Amygdala (tissue), 56 donors: ENCODE results near the gene TMIGD2.
A peak's percentile ranks its signal among the peaks of the same experiment; 100 is the strongest.
"Not testable (repeated sequence)": the region's sequence is repeated elsewhere in the genome, so short reads cannot be mapped to it uniquely, and the experiment has no call there.

ENCODE experiments used
- DNase-seq, 56 donors: peaks; one replicate each; lab custom pipeline; 2025; lab: John Stamatoyannopoulos, UW

Gene TMIGD2, protein sequence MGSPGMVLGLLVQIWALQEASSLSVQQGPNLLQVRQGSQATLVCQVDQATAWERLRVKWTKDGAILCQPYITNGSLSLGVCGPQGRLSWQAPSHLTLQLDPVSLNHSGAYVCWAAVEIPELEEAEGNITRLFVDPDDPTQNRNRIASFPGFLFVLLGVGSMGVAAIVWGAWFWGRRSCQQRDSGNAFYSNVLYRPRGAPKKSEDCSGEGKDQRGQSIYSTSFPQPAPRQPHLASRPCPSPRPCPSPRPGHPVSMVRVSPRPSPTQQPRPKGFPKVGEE

DNA sequence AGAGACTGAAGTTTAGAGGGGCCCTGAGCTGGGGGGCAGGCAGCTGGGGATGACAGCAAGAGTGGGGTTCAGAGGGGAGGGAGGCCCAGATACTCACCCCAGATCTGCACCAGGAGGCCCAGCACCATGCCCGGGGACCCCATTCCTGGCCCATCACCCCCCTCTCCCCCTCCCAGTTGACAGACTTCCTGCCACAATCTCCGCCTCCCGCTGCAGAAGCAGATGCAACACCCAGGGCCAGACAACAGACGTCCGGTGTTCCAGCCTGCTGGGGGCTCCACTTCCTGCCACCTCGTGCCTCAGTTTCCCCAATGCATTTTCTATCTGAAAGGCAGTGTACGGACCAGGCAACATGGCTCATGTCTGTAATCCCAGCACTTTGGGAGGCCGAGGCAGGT, at the start of gene TMIGD2:
Gene TMIGD2 (minus strand): TSS at position 147 of the 398 bp plus-strand sequence. CDS start 4 bp downstream, at position 143.
- DNase-seq, result no peak

DNA sequence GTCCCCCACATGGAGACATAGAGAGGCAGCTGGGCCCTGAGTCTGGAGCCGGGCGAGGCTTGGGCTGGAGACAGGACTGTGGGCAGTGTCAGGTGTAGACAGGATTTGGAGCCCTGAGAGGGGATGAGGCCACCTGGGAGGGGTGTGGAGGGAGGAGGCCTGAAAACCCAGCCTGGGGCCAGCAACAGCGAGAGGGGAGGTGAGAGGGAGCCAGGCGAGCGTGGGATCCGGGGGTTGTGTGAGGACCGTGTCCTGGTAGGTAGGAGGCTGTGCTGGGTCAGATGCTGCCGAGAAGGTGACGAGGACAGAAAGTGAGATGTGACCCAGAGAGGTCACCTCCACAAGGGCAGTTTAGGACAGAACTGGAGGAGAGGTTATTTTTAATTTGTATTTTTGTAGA, 48.5 kb upstream of the TMIGD2 start:
- DNase-seq, result no peak

DNA sequence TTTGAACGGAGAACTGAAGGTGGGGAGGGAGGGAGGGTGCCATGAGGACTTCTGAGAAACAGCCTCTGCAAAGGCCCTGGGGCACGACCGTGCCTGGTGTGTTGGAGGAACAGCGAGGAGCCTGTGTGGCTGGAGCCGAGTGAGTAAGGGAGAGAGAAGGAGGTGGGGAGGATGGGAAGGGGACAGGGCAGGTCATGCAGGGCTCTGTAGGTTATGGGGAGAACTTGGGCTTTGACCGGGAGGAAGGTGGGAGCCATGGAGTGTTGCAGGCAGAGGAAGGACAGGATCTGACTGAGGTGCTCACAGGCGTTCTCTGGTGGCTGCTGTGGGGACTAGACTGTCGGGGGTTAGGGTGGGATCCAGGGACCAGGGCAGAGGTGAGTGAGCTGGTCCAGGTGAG, 47.9 kb upstream of the TMIGD2 start:
- DNase-seq, result no peak

DNA sequence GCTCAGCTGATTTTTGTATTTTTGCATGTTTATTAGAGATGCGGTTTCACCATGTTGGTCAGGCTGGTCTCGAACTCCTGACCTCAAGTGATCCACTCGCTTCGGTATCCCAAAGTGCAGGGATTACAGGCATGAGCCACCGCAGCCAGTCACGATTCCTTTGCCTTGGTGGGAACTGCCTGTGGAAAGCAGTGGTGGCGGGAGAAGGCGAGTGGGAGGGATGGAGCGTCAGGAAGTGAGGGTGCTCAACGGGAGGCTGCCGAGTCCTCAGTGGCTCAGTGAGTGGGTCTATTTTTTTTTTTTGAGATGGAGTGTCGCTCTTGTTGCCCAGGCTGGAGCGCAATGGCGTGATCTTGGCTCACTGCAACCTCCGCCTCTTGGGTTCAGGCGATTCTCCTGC, 47.0 kb upstream of the TMIGD2 start:
- not testable (repeated sequence) for DNase-seq

DNA sequence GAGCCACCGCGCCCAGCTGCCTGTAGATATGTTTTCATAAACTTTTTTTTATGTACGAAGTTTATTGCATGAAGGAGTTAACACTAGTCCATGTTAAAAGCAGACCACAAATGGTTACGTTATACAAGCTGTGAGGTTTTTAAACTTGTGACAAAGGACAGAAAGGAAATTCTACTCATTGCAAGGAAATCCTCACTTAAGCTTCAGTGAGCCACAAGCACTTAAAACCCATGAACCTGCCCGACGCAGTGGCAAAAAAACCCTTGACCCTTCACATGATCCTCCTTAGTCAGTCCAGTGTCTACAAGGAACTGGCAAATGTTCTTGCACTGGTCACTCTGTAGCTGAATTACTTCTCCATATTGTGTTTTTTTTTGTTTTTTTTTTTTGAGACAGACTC, 45.3 kb upstream of the TMIGD2 start:
- no peak for DNase-seq

DNA sequence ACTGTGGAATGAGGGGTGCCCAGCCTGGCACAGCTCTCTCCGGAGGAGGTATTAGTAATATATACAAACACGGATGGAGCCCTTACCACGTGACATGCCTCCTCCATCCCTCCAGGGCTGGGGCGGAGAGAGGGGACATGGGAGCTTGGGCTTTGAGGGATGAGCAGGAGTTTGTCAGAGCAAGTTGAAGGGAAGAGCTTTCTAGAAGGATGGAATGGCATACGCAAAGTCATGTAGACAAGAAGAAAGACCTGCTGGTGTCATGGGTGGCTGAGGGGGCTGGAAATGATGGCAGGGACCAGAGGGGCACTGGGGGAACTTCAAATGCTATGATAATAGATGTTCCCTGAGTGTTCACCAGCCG, 43.8 kb upstream of the TMIGD2 start:
- no peak for DNase-seq

DNA sequence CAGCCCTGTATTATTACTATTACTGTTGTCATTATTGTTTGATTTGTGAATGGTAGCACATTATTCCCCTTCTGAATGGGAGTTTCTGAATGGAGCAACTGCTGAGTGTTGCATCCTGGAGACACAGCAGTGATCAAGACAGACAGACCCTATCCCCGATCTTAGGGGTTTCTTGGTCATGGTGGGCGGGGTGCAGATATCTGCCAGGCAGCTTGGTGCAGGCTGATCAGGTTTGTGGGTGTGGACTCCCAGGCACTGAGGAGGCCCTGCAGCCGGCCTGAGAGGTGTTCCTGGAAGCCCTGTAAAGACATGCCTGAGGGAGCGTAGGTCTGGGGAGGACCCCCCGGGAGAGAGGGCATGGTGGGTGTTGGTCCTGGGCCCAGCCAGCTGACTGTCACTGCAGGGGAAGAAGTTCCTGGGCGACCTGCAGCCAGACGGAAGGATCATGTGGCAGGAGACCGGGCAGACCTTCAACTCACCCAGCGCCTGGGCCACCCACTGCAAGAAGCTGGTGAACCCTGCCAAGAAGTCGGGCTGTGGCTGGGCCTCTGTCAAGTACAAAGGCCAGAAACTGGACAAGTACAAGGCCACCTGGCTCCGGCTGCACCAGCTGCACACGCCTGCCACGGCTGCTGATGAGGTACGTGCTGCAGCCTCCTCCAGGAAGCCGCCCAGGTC, 43.3 kb upstream of the TMIGD2 start:
- DNase-seq, result no peak

DNA sequence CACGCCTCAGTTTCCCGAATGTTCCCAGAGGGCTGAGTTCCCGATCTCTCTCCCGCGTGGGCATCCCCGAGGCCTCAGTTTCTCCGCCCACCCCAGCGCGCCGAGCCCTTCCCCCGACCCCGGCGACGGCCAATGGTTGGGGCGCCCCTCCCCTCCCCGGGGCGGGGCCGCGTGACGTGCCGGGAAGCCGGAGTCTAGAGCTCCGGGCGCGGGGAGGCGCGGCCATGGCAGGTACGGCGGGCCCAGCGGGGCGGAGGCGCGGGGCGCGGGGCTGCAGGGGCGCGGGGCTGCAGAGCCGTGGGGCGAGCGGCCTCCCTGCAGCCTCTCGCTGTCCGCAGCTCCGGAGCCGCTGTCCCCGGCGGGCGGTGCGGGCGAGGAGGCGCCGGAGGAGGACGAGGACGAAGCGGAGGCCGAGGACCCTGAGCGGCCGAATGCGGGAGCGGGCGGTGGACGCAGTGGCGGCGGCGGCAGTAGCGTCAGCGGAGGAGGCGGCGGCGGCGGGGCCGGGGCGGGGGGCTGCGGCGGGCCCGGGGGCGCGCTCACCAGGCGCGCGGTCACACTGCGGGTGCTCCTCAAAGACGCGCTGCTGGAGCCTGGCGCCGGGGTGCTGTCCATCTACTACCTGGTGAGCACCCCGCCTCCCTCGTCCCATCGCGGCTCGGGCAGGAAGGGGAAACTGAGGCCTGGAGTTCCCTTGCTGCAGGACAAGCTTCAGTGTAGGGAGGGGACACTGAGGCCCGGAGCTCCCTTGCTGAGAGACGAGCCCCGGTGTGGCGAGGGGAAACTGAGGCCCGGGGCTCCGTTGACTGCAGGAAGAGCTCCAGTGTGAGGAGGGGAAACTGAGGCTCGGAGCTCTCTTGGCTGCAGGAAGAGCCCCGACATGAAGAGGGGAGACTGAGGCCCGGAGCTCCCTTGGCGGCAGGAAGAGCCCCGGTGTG, 41.5 kb upstream of the TMIGD2 start, which contains the start of gene MPND:
Gene MPND (plus strand): TSS at position 193 of the 938 bp plus-strand sequence. CDS start 32 bp downstream, at position 225.
- peak in 55 of 56 donors; percentile 61 to 97 (median 89) for DNase-seq

DNA sequence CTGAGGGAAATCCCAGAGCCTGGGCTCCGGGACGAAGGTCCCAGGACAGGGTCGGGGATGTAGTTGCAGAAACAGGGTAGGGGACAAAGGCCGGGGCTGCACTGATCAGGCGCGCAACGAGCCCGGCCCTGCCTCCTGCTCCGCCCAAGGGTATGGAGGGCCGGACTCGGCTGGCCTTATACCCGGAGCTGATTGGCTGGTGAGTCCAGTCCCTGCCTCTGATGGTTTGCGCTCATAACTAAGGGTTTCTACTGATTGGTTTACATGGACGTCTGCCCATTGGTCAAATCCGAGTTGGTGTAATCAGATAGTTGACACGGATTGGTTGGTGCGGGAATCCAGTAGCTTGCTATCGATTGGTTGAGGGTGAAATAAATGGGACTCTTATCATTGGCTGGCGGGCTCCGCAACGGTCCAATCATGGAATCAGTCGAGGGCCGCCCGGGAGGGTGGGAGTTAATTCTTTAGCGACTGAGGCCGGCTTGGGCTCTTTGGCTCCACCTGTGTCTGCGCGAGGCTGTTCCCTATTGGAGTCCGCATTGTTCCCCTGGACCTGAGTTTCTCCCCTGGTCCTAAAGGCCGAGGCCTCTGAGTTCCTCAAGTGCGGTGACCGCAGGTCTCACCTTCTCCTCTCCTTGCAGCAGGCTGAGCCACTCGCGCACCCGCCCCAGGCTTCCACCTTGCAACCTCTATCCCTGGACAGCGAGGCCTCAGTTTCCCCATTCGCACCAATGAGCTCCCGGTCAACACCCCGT, 40.6 kb upstream of the TMIGD2 start:
- peak; percentile 78 to 100 (median 96) for DNase-seq

DNA sequence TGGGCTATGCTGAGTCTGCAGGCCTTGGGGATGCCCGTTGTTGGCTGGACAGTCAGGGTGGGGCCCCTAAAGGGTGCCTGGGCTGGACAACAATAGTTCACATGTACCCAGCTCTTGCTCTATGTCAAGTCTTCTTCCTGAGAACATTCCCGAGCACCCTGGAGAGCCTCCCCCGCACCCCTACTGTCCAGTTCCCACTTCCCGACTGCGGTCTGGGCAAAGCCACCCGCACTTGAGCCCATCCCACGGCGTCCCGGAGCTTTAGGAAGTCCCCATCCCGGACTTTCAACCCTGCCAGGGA, 40.1 kb upstream of the TMIGD2 start:
- peak in 1 of 56 donors; percentile 69 for DNase-seq

DNA sequence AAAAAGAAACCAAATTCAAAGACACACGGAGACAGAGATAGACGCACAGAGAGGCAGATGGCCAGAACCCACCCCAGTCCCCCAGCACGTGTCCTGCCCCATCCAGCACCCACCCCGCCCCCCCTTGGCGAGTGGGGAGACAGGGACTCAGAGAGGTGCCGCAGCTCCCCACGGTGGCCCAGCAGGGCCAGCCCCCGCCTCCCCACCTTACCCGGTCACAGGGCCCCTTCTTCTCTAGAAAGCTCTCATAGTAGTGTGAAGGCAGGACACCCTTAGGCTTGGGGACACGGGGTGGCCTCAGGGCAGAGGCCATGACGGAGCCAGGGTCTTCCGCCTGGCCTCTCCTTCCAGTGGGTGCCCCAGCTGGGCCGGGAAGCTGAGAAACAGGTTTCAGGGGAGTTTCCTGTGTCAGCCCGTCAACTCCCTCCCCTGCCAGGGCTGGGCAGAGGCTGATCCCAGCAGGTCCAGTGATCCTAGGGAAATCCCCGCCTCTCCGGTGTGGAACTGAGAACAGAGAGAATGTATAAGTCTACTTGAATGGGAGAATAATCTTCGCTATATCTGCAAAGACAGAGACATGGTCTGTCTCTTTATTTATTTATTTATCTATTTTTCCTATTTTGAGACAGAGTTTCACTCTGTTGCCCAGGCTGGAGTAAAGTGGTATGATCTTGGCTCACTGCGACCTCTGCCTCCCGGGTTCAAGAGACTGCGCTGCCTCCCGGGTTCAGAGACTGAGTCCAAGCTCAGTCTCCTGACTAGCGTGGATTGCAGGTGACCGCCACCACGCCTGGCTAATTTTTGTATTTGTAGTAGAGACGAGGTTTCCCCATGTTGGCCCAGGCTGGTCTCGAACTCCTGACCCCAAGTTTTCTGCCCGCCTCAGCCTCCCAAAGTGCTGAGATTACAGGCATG, 36.5 kb upstream of the TMIGD2 start, which contains the start of gene STAP2:
Gene STAP2 (minus strand): TSS at position 387 of the 915 bp plus-strand sequence. CDS start 74 bp downstream, at position 313.
- no peak for DNase-seq

DNA sequence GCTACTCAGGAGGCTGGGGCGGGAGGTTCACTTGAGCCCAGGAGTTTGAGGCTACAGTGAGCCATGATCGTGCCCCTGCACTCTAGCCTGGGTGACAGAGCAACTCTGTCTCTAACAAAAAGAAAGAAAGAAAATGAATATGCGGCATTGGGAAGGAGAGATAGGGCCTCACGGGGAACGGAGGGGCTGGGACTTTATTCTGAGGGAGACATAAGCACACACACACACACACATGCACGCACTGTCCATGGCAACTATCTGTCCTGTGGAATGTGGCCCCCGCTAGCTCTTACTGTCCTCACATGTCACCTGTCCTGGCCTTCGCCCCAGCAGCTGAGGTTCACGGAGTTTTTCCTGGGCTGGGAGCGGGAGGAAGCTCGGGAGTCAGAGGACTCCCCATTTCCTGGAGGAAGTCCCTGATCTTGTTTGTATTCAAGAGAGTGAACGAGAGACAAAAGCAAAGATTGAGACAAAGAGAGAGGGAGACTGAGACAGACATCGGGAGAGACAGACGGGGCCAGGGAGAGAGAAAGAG, 35.8 kb upstream of the TMIGD2 start:
- no peak for DNase-seq

DNA sequence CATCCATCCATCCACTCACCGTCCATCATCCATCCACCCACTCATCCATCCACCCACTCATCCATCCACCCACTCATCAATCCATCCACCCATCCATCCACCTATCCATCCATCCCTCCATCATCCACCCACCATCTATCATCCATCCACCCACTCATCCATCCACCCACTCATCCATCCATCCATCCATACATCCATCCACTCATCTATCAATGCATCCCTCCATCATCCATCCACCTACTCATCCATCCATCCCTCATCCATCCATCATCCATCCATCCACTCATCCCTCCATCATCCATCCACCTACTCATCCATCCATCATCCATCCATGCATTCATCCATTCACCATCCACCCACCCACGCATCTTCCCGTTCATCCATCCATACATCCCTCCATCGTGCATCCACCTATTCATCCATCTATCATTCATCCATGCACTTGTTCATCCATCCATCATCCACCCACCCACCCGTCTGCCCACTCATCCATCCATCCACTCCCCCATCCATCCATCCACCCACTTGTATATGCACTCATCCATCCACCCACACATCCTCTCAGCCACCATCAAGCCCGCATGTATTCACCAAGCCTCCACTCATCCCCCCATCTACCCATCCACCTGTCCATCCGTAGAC, 32.9 kb upstream of the TMIGD2 start:
- DNase-seq, result no peak

DNA sequence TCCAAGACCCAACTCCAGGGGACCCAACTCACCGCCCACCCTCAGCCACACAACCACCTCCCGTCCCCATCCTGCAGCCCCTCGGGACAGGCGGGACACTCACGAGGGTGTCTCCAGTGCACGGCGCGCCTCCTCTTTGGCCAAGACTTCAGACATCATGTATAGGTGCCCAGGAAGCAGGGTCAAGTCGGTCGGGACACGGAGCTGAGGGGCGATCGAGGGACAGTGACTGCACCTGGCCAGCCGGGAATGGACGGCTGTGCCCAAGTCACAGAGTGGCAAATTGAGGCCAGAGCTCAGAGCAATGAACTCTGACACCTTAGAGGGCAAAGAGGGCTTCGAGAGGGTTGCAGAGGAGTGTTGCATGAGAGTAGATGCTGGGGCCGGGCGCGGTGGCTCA, 27.7 kb upstream of the TMIGD2 start:
- DNase-seq, result no peak

DNA sequence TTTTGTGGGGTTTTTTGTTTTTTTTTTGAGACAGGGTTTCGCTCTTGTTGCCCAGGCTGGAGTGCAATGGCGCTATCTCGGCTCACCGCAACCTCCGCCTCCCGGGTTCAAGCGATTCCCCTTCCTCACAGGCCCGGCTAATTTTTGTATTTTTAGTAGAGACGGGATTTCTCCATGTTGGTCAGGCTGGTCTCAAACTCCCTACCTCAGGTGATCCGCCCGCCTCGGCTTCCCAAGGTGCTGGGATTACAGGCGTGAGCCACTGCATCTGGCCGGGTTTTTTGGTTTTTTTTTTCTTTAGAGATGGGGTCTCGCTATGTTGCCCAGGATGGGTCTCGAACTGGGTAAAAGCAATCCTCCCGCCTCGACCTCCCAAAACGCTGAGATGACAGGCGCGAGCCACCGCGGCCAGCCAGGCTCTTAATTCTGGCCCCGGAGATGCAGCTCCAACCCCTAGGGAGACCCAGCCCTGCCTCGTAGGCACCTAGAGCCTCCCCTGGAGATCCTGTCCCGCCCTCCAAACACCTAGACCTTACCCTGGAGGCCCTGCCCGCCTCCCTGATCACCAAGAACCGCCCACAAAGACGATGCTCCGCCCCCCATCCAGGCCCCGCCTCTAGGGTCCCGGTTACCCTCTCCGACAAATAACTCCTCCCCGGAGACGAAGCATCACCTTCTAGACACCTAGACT, 26.9 kb upstream of the TMIGD2 start:
- not testable (repeated sequence) for DNase-seq

DNA sequence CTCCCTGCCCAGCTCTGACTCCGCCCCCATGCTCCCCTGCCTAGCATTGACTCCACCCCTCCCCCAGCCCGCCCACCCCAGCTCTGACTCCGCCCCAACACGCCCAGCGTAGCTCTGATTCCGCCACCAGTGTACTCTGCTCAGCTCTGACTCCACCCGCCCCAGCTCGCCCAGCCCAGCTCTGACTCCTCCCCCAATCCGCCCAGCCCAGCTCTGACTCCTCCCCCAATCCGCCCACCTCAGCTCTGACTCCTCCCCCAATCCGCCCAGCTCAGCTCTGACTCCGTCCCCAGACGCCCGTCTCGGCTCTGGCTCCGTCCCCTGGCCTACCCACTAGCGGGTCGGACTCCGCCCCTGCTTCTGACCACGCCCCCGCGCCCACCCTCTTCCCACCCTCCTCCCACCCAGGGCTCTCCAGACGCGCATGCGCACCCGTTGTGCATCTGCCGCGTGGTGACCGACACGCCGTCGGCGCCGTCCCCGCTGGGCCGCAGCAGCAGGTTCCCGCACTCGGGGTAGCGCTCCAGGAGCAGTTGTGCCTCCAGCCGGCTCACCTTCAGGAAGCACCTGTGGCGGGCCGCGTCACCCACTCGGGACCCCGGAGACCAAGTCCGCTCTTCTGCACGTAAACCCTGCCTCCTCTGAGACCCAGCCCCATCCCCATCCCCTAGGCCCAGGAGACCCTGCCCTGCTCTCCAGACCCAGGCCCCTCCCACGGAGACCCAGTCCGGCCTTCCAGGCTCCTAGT, 26.2 kb upstream of the TMIGD2 start:
- DNase-seq, result peak; percentile 72 to 100 (median 95)

DNA sequence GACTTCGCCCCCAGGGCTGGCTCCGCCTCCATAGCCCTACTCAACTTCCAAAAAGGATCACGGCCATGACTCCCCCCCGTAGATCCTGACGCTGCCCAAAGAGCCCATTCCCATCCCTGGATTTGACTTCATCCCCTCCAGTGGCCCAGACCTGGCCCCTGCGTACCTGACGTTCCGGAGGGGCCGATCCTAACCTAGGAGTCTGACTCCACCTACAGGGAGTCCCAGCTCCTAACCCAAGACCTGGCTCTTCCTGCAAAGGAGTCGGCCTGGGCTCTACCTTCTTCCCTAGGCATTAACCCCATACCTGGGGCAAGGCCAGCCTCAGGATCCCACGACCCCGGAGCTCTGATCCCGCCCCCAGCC, 25.7 kb upstream of the TMIGD2 start:
- DNase-seq, result no peak
